T-helper 1 cell treated with Interleukin-12 subunit alpha and Interleukin-12 subunit beta and Interleukin-4 antibody, amounts not matched to agents 30 μg/mL and 1 μg/mL, for 36 hours (primary cell): ENCODE results near the gene POLR3K.
"Not testable (repeated sequence)": the region's sequence is repeated elsewhere in the genome, so short reads cannot be mapped to it uniquely, and the experiment has no call there.

Experiments
- H3K27ac Mint-ChIP-seq: one replicate; pipeline ENCODE4 v1.8.0; 2021; ENCODE audit warnings: mild to moderate bottlenecking, mixed read lengths
- H3K27me3 Mint-ChIP-seq: one replicate; pipeline ENCODE4 v1.8.0; 2021; ENCODE audit warnings: low read depth, mixed read lengths
- H3K36me3 Mint-ChIP-seq: one replicate; pipeline ENCODE4 v1.8.0; 2021; ENCODE audit warnings: low read depth, mixed read lengths
- H3K4me1 Mint-ChIP-seq: one replicate; pipeline ENCODE4 v1.8.0; 2021; ENCODE audit warnings: low read depth, mixed read lengths
- H3K4me3 Mint-ChIP-seq: one replicate; pipeline ENCODE4 v1.8.0; 2021; ENCODE audit warnings: mild to moderate bottlenecking, moderate library complexity, mixed read lengths
- H3K9me3 Mint-ChIP-seq: one replicate; pipeline ENCODE4 v1.8.0; 2021; ENCODE audit warnings: mixed read lengths

POLR3K gene

DNA sequence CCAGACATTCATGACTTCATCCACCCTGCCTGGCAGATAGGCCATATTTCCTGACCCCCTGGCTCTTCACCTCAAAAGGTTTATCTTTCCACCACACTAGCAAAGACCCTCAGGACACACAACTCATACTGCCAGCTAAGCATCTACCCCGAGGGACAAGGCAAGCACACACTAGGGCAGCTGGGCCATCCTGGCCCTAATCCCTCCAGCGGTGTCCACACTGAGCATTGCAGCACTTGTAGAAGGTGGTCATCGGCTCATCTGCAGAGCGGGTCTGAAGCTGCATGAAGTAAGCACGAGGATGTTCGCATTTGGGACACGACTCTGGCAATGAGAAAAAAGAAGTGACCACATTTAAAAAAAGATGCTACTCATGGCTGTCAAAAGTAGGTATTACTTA is 6.2 kb downstream of the POLR3K start:
- no peaks in the 10 kb centered on the region for H3K27me3 Mint-ChIP-seq
- peaks cover 54% of the 10 kb centered on the region for H3K36me3 Mint-ChIP-seq
- no peak overlapping the region for H3K4me3 Mint-ChIP-seq
- H3K27ac Mint-ChIP-seq: no peak overlapping the region
- H3K9me3 Mint-ChIP-seq: no peaks in the 10 kb centered on the region
- peaks cover 27% of the 10 kb centered on the region for H3K4me1 Mint-ChIP-seq

DNA sequence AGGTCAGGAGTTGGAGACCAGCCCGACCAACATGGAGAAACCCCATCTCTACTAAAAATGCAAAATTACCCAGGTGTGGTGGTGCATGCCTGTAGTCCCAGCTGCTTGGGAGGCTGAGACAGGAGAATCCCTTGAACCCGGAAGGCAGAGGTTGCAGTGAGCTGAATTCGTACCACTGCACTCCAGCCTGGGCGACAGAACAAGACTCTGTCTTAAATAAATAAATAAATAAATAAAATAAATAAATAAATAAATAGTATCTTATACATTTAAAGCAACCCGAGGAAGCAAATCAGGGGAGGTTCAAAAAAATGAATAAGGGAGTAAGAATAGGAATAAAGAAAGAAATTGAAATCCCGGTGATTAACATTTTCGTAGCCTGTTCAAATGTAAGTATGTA is 6.9 kb downstream of the POLR3K start:
- peaks cover 59% of the 10 kb centered on the region for H3K36me3 Mint-ChIP-seq
- peaks cover 32% of the 10 kb centered on the region for H3K4me1 Mint-ChIP-seq
- H3K27me3 Mint-ChIP-seq, H3K9me3 Mint-ChIP-seq, H3K4me3 Mint-ChIP-seq, H3K27ac Mint-ChIP-seq: not testable (repeated sequence)

DNA sequence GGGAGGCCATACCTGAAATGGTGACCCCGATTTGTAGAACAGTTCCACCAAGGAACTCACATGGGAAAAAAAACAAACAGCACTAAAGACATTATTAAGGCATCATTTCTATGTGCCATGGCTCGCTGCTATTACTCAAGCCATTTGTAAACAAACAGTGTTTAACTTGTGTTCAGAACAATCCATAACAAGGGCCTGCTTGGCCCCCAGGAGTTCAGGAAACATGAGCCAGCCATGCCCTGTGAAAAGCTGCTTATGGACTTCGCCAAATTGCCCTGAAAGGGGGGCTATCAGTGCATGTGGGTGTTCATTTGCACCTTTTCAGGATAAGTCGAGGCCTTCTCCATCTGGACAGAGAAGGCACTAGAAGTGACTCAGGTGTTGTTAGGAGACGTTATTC is 8.0 kb downstream of the POLR3K start:
- H3K4me1 Mint-ChIP-seq: peaks cover 23% of the 10 kb centered on the region
- H3K9me3 Mint-ChIP-seq: no peaks in the 10 kb centered on the region
- H3K4me3 Mint-ChIP-seq: no peak overlapping the region
- H3K27ac Mint-ChIP-seq: no peak overlapping the region
- H3K36me3 Mint-ChIP-seq: peaks cover 54% of the 10 kb centered on the region
- H3K27me3 Mint-ChIP-seq: no peaks in the 10 kb centered on the region

DNA sequence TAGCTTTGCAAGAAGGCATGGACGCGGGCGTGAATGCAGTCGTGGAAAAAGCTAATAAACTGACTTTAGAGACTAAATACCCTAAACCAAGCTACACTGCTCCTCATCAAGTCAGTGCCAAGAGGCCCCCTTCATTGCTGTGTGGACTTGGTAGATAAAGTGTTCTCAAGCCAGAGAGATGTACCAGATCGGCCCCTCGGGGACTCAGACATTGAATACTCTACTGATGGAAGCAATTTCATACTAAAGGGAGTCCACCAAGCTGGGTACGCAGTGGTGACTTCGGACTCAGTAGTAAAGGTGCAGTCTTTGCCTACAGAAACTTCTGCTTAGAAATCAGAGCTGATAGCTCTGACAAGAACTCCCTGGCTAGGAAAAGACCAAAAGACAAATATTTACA is 8.8 kb downstream of the POLR3K start:
- peaks cover 50% of the 10 kb centered on the region for H3K36me3 Mint-ChIP-seq
- H3K27ac Mint-ChIP-seq: no peak overlapping the region
- H3K4me1 Mint-ChIP-seq: peaks cover 23% of the 10 kb centered on the region
- H3K4me3 Mint-ChIP-seq: no peak overlapping the region
- H3K27me3 Mint-ChIP-seq: no peaks in the 10 kb centered on the region
- H3K9me3 Mint-ChIP-seq: no peaks in the 10 kb centered on the region

DNA sequence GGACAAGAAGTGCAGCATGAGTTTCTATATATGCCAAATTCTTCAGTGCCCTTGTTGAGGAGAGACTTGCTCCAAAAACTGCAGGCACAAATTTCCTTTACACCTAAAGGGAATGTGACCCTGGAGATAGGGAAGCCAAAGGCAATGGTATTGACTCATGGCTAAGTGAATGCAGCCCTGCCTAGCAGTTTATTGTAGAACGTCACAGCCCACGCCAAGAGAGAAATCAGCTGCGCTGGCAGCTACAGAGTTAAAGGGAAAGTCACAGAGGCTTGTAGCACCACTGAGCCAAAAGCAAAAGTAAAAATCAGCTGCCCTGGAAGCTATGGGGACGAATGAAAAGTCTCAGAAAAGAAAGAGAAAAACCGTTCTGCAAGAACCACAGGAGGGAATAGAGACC is 10.1 kb downstream of the POLR3K start:
- peaks cover 35% of the 10 kb centered on the region for H3K4me1 Mint-ChIP-seq
- H3K4me3 Mint-ChIP-seq: no peak overlapping the region
- no peaks in the 10 kb centered on the region for H3K27me3 Mint-ChIP-seq
- H3K36me3 Mint-ChIP-seq: peaks cover 51% of the 10 kb centered on the region
- no peak overlapping the region for H3K27ac Mint-ChIP-seq
- H3K9me3 Mint-ChIP-seq: no peaks in the 10 kb centered on the region

DNA sequence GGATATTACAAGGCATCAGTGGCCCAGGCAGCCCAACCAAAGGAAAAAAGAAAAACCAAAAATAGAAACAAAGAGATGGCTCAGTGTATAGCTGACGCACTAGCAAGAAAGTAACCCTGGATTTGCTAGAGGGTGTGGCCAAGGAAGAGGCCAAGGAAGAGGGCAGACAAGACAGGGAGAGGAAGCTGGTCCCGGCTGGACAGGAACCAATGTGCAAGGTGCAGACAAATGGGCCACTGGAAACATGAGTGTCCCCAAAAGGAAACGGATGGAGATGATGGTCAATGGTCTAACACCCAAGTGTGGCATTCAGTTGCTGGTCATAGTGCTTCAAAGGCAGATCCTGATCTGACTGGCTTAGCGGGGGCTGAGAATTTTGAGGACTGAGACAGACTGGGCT is 10.7 kb downstream of the POLR3K start:
- Mint-ChIP-seq H3K4me1 (peaks cover 33% of the 10 kb centered on the region), H3K36me3 (peaks cover 48% of the 10 kb centered on the region), H3K27ac (no peak overlapping the region), H3K27me3 (no peaks in the 10 kb centered on the region), H3K9me3 (no peaks in the 10 kb centered on the region), H3K4me3 (no peak overlapping the region)

DNA sequence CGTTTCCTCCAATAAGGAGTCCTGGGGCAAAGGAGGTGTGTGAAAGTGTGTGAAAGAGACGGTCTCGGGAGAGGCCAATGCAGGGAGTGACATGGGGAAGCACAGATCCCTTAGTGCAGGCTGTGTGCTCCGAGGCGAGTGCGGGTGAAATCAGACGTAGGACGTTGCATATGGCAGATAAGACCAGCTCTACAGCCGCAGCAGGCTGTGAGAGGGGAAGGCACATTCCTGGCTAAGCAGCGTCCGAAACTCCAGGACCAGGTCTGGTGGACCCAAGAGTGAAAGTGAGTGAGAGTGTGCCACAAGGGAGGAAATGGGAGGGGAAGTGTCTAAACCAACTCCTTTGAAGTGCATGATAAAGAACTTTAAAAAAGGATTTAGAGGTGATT is 11.3 kb downstream of the POLR3K start:
- Mint-ChIP-seq H3K4me1 (peaks cover 33% of the 10 kb centered on the region), H3K36me3 (peaks cover 44% of the 10 kb centered on the region)

DNA sequence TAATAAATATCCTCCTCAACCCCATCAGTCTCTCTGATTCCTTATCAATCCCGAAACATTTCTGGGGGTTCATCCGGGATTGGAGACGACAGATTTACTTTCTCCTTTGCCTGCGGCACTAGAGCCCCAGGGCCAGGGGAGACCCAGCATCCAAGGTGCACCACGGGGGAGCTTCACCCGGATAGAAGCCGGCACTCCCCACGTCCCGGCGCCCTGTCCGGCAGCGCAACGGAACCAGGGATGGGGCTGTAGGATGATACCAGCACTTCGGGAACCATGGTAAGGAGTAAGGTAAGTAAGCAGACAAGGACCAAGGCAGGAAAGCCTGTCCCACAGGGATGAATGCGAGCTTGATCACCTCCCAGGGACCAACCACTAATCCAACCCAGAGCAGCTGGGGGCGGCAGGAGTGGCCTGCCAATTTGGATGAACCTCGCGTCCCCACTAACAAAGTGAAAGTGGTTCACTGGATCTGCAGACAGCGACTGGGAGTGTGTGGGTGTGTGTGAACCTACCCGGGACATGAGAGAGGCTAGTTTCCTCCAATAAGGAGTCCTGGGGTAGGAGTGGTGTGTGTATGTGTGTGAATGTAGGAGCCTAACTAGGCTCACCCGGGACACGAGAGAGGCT is 11.9 kb downstream of the POLR3K start:
- Mint-ChIP-seq H3K4me3 (no peak overlapping the region), H3K36me3 (peaks cover 45% of the 10 kb centered on the region), H3K27ac (no peak overlapping the region), H3K27me3 (no peaks in the 10 kb centered on the region), H3K9me3 (no peaks in the 10 kb centered on the region), H3K4me1 (peaks cover 33% of the 10 kb centered on the region)

More for the DNA sequence above, 11.3 kb downstream of the POLR3K start:
- Mint-ChIP-seq H3K4me3 (no peak overlapping the region), H3K9me3 (no peaks in the 10 kb centered on the region), H3K27me3 (no peaks in the 10 kb centered on the region), H3K27ac (no peak overlapping the region)

DNA sequence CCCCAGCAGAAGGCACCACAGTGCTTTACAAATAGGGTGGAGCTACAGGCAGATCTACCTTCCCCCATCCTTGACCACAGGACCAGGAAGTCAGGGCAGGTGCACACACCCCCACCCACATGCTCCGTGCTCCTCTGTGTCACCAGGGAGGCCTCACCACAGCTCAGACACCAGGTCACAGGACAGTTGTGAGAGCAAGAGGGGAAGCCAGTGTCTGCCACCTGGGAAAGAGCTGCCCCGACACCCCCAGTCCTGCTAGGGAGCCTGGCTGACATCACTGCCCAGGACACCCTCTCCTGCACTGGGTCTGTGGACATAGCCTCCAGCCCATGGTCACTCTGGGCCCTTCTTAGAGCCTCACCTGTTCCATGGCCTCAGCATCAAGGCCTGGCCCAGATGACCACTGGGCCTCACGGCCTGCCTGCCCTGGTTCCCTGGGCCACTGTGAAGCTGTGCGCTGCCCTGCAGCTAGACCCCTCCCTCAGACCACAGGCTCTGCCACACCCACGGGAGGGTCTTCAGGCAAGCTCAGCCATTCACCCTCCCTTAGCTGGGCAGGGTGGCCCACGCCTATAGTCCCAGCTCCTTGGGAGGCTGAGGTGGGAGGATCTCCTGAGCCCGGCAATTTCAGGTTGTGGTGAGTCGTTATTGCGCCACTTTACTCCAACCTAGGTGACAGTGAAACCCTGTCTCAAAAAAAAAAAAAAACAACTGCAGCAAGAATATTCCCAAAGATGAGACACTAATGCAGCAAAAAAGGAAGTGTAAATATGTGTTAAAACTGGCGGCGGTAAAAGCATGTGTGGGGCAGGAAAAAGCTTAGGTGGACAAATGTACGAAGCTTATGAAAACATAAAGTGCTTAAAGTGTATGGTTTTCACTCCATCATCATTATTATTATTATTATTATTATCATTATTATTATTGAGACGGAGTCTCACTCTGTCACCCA is 14.2 kb downstream of the POLR3K start:
- Mint-ChIP-seq H3K27ac (peak overlapping the region; percentile 18), H3K36me3 (peaks cover 36% of the 10 kb centered on the region), H3K27me3 (no peaks in the 10 kb centered on the region), H3K4me1 (peaks cover 32% of the 10 kb centered on the region), H3K9me3 (no peaks in the 10 kb centered on the region), H3K4me3 (no peak overlapping the region)

DNA sequence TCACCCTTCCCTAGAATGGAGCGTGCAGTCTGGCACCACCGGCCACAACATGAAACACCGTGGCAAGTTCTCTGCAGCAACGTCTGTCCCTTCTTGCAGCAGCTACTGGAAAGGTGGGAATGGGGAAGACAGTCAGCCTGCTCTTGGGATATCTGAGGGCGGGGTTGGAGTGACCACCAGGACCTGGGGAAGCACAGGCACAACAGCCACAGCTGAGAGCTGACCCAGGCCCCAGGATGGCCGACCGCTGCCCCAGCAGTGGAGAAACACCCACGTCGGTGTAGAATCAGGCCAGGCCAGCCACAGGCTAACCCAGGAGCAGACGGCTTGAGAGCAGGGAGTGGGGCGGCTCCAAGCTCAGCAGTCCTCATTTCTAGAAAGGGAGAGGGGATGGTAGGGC is 15.2 kb downstream of the POLR3K start:
- Mint-ChIP-seq H3K27ac (peak overlapping the region; percentile 63), H3K36me3 (peaks cover 29% of the 10 kb centered on the region), H3K4me1 (peaks cover 30% of the 10 kb centered on the region)
- H3K4me3 Mint-ChIP-seq, H3K27me3 Mint-ChIP-seq, H3K9me3 Mint-ChIP-seq: not testable (repeated sequence)

DNA sequence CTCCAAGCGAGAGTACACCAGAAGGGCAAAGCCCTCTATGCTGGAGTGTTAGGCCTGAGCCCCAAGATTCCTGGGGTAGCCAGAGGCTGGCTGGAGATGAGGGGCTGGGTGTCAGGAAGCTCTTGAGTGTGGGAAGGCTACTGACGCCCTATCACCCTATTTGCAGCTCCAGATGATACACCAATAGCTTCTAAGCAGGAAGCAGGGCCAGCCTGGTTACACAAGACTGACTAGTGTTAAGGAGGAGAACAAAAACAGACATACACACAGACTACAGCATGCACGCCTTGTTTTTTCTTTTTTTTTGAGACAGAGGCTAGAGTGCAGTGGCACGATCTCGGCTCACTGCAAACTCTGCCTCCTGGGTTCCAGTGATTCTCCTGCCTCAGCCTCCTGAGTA is 15.9 kb downstream of the POLR3K start:
- H3K9me3 Mint-ChIP-seq: no peaks in the 10 kb centered on the region
- peaks cover 23% of the 10 kb centered on the region for H3K4me1 Mint-ChIP-seq

DNA sequence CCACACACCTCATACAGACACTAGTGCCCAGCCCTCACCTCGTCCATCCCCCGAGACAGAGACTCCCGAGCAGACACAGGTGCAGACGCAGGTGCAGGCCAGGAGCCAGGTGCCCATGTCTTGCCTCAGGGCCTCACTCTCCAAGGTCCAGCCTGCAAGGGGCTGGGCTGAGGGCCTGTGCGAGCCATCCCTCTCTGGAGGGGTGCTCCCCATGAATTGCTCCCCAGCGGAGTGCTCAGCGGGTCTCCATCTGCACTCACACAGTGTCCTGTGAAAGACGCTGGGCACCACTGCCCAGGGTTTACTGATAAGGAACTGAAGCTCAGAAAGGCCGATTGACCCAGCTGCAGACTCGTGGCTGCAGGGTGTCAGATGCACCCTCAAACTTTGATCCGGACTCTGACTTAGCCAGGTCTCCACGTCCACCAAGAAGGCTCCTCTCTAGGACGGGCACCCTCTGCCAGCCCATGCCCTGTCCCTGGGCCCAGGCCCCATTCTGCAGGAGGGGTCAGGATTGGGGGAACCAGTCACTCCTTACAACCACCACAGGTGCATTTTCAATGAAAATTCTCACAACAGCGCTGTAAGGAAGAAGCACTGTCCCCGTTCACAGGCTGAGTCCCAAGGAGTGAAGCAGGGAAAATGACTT is 16.9 kb downstream of the POLR3K start:
- no peaks in the 10 kb centered on the region for H3K9me3 Mint-ChIP-seq
- H3K4me1 Mint-ChIP-seq: peaks cover 15% of the 10 kb centered on the region
- H3K4me3 Mint-ChIP-seq: no peak overlapping the region
- H3K36me3 Mint-ChIP-seq: peaks cover 13% of the 10 kb centered on the region
- H3K27ac Mint-ChIP-seq: no peak overlapping the region
- H3K27me3 Mint-ChIP-seq: no peaks in the 10 kb centered on the region

More for the DNA sequence above, 15.9 kb downstream of the POLR3K start:
- Mint-ChIP-seq H3K27ac (no peak overlapping the region), H3K27me3 (no peaks in the 10 kb centered on the region), H3K4me3 (no peak overlapping the region), H3K36me3 (peaks cover 22% of the 10 kb centered on the region)

DNA sequence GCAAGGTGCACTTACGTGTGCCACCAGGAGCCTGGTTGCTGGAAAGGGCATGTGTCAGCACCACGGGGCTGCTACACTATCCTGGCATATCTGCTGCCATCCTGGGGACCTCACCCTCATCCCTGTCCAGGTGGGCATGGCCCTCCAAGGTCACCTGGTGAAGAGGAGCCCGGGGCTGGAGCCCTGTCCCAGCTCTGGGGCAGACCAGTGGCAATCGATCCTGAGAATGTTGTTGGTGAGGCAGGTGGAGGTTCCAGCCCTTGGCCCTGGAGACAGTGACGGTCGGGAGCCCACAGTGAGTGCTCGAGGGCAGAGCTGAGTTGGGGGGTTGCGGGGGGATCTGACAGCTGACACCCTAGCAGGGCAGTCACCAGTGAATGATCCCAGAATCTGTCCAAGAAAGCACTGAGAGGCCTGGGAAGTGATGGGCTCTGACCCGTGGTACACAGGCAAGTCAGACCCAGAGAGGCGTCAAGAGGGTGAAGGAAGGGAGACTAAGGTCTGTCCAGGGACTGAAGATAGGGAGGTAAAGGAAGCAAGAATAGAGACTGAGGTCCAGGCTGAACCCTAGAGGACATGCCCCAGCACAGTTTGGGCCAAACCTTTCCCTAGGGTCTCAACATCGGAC is 17.6 kb downstream of the POLR3K start:
- Mint-ChIP-seq H3K36me3 (peaks cover 8% of the 10 kb centered on the region), H3K27me3 (no peaks in the 10 kb centered on the region), H3K4me3 (no peak overlapping the region), H3K9me3 (no peaks in the 10 kb centered on the region), H3K4me1 (peaks cover 15% of the 10 kb centered on the region), H3K27ac (no peak overlapping the region)

DNA sequence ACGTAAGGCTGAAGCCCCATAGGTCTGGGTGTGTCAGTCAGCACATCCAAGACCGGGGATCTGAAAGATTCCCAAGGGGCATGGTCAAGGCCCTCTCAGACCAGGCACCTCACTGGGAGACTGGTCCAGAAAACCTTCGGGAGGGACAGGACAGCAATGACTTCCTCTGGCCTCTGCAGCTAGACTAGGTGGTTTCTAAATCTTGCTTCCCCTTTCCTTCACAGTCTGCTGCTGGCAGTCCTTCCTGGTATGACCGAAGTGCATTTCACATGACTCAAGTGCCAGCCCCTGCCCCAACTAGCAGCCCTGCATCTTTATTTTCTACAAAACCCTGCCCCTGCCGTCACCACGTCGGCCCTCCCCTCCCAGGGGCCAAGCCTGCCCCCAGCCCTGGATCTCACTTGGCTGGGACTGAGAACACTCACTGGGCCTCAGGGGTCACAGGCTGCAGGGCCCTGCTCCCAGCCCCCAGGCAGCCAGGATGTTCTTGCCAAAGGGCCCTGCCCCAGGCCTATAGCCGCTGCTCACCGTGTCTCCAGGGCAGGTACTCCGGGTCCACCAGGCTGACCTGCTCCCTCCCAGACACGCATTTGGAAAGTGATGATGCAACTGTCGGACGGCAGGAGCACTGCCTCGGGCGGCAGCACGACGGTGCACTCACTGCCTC is 18.3 kb downstream of the POLR3K start:
- H3K27ac Mint-ChIP-seq: no peak overlapping the region
- peaks cover 8% of the 10 kb centered on the region for H3K36me3 Mint-ChIP-seq
- no peaks in the 10 kb centered on the region for H3K9me3 Mint-ChIP-seq
- no peak overlapping the region for H3K4me3 Mint-ChIP-seq
- H3K27me3 Mint-ChIP-seq: no peaks in the 10 kb centered on the region
- peaks cover 15% of the 10 kb centered on the region for H3K4me1 Mint-ChIP-seq
